HG02571 (cell line): ENCODE measurements around the gene EID1.
"Not testable (repeated sequence)": the region's sequence is repeated elsewhere in the genome, so short reads cannot be mapped to it uniquely, and the experiment has no call there.

Experiments
- ATAC-seq: cut with Tn5 transposase; IDR thresholded peaks from one replicate; pipeline ENCODE4 v1.9.1; 2021; ENCODE audit warnings: mild to moderate bottlenecking, moderate library complexity; ENCODE audit not compliant: unreplicated experiment

The EID1 gene

GRCh38 chr15:48905216-48905615, 27.3 kb downstream of the EID1 start:
- ATAC-seq = no peak

- no peak for ATAC-seq
These were observed 27.9 kb downstream of the EID1 start for GRCh38 chr15:48905847-48906246.

GRCh38 chr15:48909313-48909712, 31.4 kb downstream of the EID1 start:
- ATAC-seq = not testable (repeated sequence)

- ATAC-seq = not testable (repeated sequence)
These were observed 32.6 kb downstream of the EID1 start for GRCh38 chr15:48910554-48910953.

- no peak for ATAC-seq
These were observed 35.2 kb downstream of the EID1 start for GRCh38 chr15:48913141-48913540.

GRCh38 chr15:48914717-48915116, 36.8 kb downstream of the EID1 start:
- no peak for ATAC-seq

- no peak for ATAC-seq
These were observed 37.9 kb downstream of the EID1 start for GRCh38 chr15:48915861-48916260.

- no peak for ATAC-seq
These were observed 38.8 kb downstream of the EID1 start for GRCh38 chr15:48916721-48917120.

GRCh38 chr15:48922046-48922445, 44.1 kb downstream of the EID1 start:
- ATAC-seq = no peak

- ATAC-seq = no peak
These were observed 46.8 kb downstream of the EID1 start for GRCh38 chr15:48924528-48925393.

GRCh38 chr15:48925714-48926223, 47.8 kb downstream of the EID1 start:
- no peak for ATAC-seq

GRCh38 chr15:48928877-48929538, 51.1 kb downstream of the EID1 start:
- no peak for ATAC-seq

GRCh38 chr15:48929661-48930060, 51.7 kb downstream of the EID1 start:
- ATAC-seq = no peak
